Measurements from ENCODE around the gene SNAP91.

DNA sequence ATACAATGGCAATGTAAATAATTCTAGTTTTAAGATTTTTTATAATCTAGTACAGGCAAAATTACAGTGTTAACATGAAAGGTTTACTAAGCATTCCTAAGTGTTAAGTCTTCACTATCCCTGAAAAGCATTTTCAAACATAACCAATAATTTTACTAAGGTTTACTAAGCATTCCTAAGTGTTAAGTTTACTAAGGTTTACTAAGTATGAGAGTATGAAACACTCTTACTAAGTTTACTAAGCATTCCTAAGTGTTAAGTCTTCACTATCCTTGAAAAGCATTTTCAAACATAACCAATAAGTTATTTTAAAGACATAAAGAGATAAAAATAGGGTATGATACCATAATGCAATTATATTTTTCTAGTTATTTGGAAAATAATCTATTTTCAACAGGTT is 114.0 kb downstream of the SNAP91 start:
- TF ChIP-seq CTCF (IDR thresholded peaks at IDR 0.05): no peak
- TF ChIP-seq POLR2A (IDR thresholded peaks at IDR 0.05): no peak
- no peak for TF ChIP-seq POLR2AphosphoS5 (IDR thresholded peaks at IDR 0.05)
- TF ChIP-seq EP300 (IDR thresholded peaks at IDR 0.05): no peak
